IPS DF 6.9 (cell line): ENCODE results near the gene MEGF11.
A peak's percentile ranks its signal among the peaks of the same experiment; 100 is the strongest.

ENCODE experiments used
- DNase-seq: peaks from one replicate; pipeline ENCODE4 v3.0.0-alpha.2; 2013; ENCODE audit warnings: low read depth, low spot score
- H3K27ac ChIP-seq: one replicate; pipeline ENCODE4 v1.5.1; 2013; ENCODE audit warnings: low read length, control low read depth
- H3K27me3 ChIP-seq: 2 replicates; pipeline ENCODE4 v1.6.1; 2013; ENCODE audit warnings: mild to moderate bottlenecking, low read length; ENCODE audit not compliant: control insufficient read depth, insufficient read depth
- H3K36me3 ChIP-seq: 2 replicates; pipeline ENCODE4 v1.6.1; 2013; ENCODE audit warnings: low read length; ENCODE audit not compliant: control insufficient read depth, insufficient read depth
- H3K4me1 ChIP-seq: 2 replicates; pipeline ENCODE4 v1.6.1; 2013; ENCODE audit warnings: low read length; ENCODE audit not compliant: control insufficient read depth, insufficient read depth
- H3K4me3 ChIP-seq: 2 replicates; pipeline ENCODE4 v1.5.1; 2013; ENCODE audit warnings: mild to moderate bottlenecking, low read length
- H3K9me3 ChIP-seq: 2 replicates; pipeline ENCODE4 v1.6.1; 2013; ENCODE audit warnings: low read length, inconsistent platforms; ENCODE audit not compliant: control insufficient read depth, insufficient read depth
- WGBS: extraction: QIAGEN DNeasy Blood & Tissue Kit; methylation state at CpG from one replicate; pipeline ENCODE4 v1.1.7; 2013; ENCODE audit warnings: mixed read lengths, missing lambda C conversion rate; ENCODE audit not compliant: insufficient read length, insufficient coverage; 5-methylcytosine and 5-hydroxymethylcytosine counted together

Gene MEGF11

DNA sequence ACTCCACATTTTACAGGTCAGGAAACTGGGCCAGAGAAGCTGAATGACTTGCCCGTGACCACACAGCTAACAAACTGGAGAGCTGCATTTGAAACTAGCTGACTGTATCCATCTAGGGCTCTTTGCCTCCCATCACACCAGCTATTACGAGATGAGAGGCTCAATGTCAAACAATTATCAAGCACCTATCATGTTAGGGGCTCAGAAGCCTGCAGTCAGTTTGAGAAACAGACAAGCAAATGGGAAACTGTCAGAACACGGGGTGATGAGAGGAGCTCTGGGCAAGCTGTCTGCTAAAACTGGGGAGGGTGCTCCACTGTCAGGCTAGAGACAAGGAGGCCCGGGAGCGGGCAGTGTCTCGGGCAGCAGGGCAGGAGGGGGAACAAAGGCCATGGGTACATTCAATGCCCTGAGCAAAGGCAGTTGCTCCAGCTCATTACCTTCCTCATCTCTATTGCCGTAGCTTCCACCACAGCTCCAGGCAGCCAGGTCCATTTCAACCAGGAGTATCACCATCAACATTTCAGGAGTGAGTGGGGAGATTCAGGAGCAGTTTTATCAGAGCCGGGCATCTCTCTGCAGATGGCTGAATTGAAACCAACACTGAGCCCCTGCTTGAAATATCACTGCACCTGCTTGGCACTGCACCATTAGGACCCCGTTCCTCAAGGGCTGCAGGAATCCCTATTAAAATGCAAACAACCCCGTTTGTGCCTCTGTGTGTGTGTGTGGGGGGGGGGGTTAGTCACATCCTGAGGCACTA is 261.6 kb downstream of the MEGF11 start:
- Histone ChIP-seq H3K36me3 (no peaks in the 10 kb centered on the region), H3K4me1 (peaks cover 3% of the 10 kb centered on the region; the same call in 1 of the 2 replicates), H3K27me3 (no peaks in the 10 kb centered on the region), H3K4me3 (no peak overlapping the region), H3K27ac (no peak overlapping the region), H3K9me3 (no peaks in the 10 kb centered on the region)
- no CpG with 5 or more reads among the region's 10 CpGs for WGBS
- no peak for DNase-seq

DNA sequence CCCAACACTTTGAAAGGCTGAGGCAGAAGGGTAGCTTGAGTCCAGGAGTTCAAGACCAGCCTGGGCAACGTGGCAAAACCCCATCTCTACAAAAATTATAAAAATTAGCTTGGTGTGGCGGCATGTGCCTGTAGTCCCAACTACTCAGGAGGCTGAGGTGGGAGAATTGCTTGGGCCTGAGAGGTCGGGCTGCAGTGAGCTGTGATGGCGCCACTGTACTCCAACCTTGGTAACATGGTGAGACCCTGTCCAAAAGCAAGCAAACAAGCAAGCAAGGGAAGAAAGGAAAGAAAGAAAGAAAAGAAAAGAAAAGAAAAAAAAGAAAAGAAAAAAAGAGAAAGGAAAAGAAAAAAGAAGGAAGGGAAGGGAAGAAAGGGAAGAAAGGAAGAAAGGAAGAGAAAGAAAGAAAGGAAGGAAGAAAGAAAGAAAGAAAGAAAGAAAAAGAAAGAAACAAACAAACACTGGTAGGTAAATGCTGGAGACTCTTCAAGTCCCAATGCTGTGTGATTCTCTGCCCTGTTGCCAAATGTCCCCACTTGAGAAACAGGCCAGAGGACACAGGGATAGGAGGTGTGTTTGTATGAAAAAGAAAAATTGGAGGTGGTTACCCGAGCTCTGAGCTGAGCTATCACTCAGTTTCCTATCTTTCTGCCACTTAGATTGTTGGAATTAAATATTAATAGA is 263.1 kb downstream of the MEGF11 start:
- DNase-seq, result no peak
- Histone ChIP-seq H3K4me1 (peaks cover 3% of the 10 kb centered on the region; the same call in 1 of the 2 replicates), H3K4me3 (no peak overlapping the region), H3K27ac (no peak overlapping the region), H3K36me3 (no peaks in the 10 kb centered on the region), H3K27me3 (no peaks in the 10 kb centered on the region), H3K9me3 (no peaks in the 10 kb centered on the region)
- no CpG with 5 or more reads among the region's 5 CpGs for WGBS

DNA sequence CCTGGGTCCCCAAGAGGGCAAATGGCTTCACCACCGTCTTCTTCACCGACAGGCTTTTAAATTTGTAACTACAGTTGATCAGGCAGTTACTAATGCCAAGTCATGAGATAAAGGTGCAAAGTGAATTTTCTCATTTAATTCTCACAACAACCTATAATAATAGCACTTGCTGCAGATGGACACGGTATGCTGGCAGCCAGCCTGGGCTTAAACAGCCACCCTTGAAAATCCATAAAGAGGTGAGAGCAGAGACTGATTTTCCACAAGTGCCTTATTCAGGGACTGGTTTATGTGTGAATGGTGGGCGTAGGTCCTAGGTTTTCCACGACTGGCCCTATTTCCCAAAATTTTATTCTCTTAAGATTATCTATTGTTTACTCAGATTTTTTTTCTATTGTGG is 266.4 kb downstream of the MEGF11 start:
- H3K4me1 ChIP-seq, result peaks cover 3% of the 10 kb centered on the region; the same call in 1 of the 2 replicates
- no peak overlapping the region for H3K27ac ChIP-seq
- no peak overlapping the region for H3K4me3 ChIP-seq
- no peaks in the 10 kb centered on the region for H3K27me3 ChIP-seq
- H3K36me3 ChIP-seq, result no peaks in the 10 kb centered on the region
- no peaks in the 10 kb centered on the region for H3K9me3 ChIP-seq
- no peak for DNase-seq
- WGBS, result no CpG with 5 or more reads among the region's 5 CpGs

DNA sequence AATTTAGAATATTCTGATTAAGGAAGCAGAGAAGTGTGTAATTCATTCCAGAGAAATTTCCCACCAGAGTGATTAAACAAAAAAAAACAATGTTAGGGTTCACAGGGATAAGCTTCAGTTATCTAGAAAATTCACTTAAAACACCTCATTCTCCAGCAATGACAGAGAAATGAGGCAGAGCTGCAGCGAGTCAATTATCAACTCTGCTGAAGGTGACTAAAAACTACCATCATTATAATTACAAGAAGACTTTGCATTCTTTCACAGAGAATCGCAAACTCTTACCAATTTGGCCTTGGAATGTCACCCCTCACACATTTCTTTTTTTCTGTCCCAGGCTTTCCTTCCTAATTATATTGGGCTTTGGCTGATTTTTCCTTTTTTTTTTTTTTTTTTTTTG is 267.1 kb downstream of the MEGF11 start:
- no peak for DNase-seq
- WGBS, result no CpG with 5 or more reads among the region's 2 CpGs
- Histone ChIP-seq H3K9me3 (no peaks in the 10 kb centered on the region), H3K36me3 (no peaks in the 10 kb centered on the region), H3K4me1 (peaks cover 3% of the 10 kb centered on the region; the same call in 1 of the 2 replicates), H3K27me3 (no peaks in the 10 kb centered on the region), H3K27ac (no peak overlapping the region), H3K4me3 (no peak overlapping the region)

DNA sequence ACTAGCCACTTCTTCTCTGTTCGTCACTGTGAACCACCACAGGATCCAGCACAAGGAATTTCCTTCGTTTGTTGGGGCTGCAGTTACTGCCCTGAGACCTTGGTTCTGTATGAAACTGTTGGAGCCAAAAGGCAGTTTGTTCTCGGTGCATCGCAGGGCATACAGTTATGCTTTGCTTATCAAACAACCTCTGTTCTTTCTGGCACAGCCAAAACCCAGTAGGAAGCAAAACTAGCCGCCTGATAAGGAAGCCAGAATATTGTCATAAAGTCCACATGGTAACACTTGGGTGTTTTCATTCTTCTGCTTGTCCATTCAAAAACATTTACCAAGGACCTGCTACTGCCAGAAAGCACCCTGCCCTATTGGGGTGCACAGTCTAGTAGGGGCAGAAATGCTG is 268.2 kb downstream of the MEGF11 start:
- no peak overlapping the region for H3K4me3 ChIP-seq
- no peak for DNase-seq
- H3K4me1 ChIP-seq, result peaks cover 3% of the 10 kb centered on the region; the same call in 1 of the 2 replicates
- H3K9me3 ChIP-seq, result no peaks in the 10 kb centered on the region
- whole genome bisulfite sequencing, result no CpG with 5 or more reads among the region's 5 CpGs
- H3K27ac ChIP-seq, result no peak overlapping the region
- H3K27me3 ChIP-seq, result no peaks in the 10 kb centered on the region
- no peaks in the 10 kb centered on the region for H3K36me3 ChIP-seq

DNA sequence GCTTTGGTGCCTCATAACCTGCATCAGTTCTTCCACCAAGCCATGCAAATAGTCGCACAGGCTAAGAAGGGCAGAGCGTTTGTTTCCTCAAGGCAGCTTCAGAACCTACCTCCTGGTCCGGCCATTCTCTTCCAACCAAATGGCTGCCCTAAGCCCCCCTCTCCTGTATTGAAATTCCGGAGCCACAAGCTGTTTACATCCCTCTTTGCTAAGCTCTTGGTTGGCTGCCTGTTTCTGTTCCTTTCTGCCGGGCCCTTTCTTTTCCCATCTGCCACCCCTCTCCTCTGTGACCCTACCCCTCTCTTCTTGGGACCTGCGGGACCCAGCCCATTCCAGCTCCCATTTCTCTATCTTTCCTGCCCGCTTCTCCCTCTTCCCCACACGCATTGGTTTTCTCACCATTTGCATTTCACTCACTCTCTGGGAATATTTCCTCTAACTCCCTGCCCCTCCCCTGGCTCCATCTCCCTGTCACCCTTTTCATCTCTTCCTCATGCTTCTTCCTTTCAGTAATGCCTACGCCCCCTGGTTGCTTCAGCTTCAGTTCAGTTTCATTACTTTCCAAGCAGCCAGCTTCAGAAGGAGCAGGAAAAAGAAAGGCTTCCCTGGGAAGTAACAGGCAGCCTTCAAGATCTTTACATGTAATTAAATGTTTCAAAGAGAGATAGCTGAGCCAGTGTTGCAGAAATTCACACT is 270.8 kb downstream of the MEGF11 start:
- Histone ChIP-seq H3K4me1 (peaks cover 3% of the 10 kb centered on the region; the same call in 1 of the 2 replicates), H3K36me3 (no peaks in the 10 kb centered on the region), H3K9me3 (no peaks in the 10 kb centered on the region), H3K27me3 (no peaks in the 10 kb centered on the region), H3K4me3 (no peak overlapping the region), H3K27ac (no peak overlapping the region)
- DNase-seq, result no peak
- no CpG with 5 or more reads among the region's 9 CpGs for WGBS

DNA sequence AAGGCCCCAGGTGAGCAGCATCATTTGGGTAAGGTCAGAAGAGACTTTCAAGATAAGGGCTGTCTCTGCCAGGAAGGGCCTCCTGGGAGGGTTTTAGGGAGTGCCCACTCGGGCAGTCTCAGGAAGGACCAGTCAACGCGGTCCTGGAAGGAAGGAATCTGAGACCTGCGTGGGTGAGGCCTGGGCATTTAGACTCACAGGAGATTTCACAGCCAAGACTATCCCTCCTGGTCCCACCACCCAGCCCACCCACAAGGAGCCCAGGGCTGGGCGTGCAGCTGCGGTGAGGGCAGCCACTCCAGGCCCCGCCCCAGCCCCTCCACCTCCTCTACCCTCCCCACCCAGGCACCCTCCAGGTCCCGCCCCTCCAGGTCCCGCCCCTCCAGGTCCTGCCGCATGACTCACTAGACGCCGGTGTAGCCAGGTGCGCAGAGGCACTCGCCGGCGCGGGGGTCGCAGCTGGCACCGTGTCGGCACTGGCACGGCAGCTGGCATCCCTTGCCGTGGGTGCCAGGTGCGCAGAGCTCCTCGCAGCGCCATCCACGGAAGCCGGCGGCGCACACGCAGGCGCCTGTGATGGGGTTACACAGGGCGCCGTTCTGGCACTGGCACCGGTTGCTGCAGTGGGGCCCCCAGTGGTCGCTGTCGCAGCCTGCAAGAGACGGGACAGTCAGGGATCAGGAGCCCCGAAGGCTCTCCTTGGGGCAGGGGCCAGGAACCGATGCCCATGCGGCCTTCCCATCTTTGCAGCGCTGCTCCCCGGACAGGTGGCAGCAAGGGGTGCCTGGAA is 271.5 kb downstream of the MEGF11 start:
- Histone ChIP-seq H3K4me3 (peak overlapping the region; percentile 63; the same call in 1 of the 2 replicates), H3K4me1 (peaks cover 3% of the 10 kb centered on the region; the same call in 1 of the 2 replicates), H3K27ac (no peak overlapping the region), H3K9me3 (no peaks in the 10 kb centered on the region), H3K27me3 (no peaks in the 10 kb centered on the region), H3K36me3 (no peaks in the 10 kb centered on the region)
- DNase-seq, result peak; percentile 48
- no CpG with 5 or more reads among the region's 42 CpGs for WGBS

DNA sequence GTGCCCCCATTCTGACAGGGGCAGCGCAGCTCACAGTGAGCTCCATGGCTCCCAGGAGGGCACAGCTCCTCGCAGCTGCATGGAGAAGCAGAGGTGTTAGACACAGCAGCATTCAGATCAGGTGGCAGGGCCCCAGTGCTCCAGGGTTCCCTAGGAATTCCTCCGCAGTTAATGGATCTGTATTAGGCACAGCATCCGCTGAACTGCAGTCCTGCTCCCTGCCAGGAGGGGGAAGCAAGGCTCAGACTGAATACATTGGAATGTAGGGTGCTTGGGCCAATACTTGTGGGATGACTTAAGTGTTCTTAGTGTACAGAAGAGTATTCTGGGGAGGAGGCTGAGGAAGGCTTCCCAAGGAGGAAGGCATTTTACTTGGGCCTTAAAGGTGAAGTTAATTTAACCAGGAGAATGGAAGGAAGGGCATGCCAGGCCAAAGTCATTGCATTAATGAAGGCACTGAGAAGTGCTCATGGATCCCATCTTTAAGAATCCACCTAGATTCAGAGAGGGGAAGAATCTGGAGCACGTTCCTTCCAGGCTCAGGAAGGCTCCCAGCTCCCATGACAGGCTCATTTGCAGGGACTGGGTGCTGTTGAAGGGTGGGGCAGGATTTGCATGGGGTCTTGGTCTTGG is 272.6 kb downstream of the MEGF11 start:
- Histone ChIP-seq H3K36me3 (no peaks in the 10 kb centered on the region), H3K9me3 (no peaks in the 10 kb centered on the region), H3K27me3 (no peaks in the 10 kb centered on the region), H3K27ac (no peak overlapping the region), H3K4me3 (no peak overlapping the region), H3K4me1 (peaks cover 3% of the 10 kb centered on the region; the same call in 1 of the 2 replicates)
- no CpG with 5 or more reads among the region's 5 CpGs for WGBS
- peak; percentile 61 for DNase-seq

DNA sequence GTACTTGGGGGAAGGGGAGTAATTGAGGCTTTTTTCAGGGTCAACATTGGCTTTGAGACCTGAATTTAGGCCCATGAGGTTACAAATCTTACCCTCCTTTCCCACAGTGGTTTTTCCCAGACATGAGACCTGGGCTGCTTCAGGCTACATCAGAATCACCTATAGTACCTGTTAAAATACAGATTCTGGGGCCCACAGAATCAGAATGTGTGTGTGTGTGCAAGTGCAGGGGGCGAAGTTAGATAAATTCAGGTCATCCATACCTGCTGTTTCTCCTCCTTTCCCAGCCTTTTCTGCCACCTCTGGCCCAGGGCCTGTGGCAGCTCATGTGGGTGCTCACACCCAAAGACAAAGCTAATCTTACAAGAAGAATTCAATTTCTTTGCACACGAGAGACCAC is 273.7 kb downstream of the MEGF11 start:
- no peaks in the 10 kb centered on the region for H3K36me3 ChIP-seq
- no peak for DNase-seq
- H3K4me3 ChIP-seq, result no peak overlapping the region
- H3K4me1 ChIP-seq, result peaks cover 3% of the 10 kb centered on the region; the same call in 1 of the 2 replicates
- H3K27me3 ChIP-seq, result no peaks in the 10 kb centered on the region
- H3K9me3 ChIP-seq, result no peaks in the 10 kb centered on the region
- H3K27ac ChIP-seq, result no peak overlapping the region
- no CpG with 5 or more reads among the region's 2 CpGs for WGBS
